ENCODE data around the gene APOL4. TPM values are rescaled to one million over a fixed set of nuclear protein-coding genes. Genes with fewer than 3 reads are reported as not detected.

Gene APOL4
- total RNA-seq, 4 donors from 2014 or later, result 1.2 to 57.6 (median 11.2) TPM

DNA sequence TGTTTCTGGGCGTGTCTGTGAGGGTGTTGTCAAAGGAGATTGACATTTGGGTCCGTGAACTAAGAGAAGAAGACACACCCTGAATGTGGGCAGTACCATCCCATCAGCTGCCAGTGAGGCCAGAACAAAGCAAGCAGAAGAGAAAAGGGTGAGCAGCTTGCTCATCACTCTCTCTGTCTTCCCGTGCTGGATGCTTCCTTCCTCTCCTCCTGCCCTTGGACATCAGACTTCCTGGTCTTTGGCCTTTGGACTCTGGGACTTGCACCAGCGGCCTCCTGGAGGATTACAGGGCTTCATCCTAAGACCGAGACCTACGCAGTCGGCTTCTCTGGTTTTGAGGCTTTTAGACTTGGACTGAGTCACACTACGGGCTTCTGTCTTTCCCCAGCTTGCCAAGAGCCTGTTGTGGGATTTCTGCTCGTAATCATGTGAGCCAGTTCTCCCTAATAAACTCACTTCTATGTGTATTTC is 18.9 kb upstream of the APOL4 start:
- TF ChIP-seq EP300 (IDR thresholded peaks at IDR 0.05) (peak in 1 of 2 donors; percentile 55), POLR2A (IDR thresholded peaks at IDR 0.05) (no peak)
- TF ChIP-seq, protein P1, sequence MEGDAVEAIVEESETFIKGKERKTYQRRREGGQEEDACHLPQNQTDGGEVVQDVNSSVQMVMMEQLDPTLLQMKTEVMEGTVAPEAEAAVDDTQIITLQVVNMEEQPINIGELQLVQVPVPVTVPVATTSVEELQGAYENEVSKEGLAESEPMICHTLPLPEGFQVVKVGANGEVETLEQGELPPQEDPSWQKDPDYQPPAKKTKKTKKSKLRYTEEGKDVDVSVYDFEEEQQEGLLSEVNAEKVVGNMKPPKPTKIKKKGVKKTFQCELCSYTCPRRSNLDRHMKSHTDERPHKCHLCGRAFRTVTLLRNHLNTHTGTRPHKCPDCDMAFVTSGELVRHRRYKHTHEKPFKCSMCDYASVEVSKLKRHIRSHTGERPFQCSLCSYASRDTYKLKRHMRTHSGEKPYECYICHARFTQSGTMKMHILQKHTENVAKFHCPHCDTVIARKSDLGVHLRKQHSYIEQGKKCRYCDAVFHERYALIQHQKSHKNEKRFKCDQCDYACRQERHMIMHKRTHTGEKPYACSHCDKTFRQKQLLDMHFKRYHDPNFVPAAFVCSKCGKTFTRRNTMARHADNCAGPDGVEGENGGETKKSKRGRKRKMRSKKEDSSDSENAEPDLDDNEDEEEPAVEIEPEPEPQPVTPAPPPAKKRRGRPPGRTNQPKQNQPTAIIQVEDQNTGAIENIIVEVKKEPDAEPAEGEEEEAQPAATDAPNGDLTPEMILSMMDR (IDR thresholded peaks at IDR 0.05), result peak in 1 of 5 experiments; percentile 9
- WGBS, 2 donors, result 42 to 43% methylated on average over 9 of the region's 9 CpGs
- H3K36me3 ChIP-seq, result peaks cover 0 to 17% (median 0%) of the 10 kb centered on the region in 3 donors
- DNase-seq (ENCODE audit: low spot score in 2 of 2), result peak in 1 of 2 donors; percentile 55
- H3K27me3 ChIP-seq, result no peaks in the 10 kb centered on the region
- H3K9me3 ChIP-seq, result no peaks in the 10 kb centered on the region
- peak overlapping the region; percentile 15 to 74 (median 52) for H3K27ac ChIP-seq
- no peak overlapping the region for H3K4me3 ChIP-seq
- peaks cover 0 to 20% (median 0%) of the 10 kb centered on the region in 4 donors for H3K4me1 ChIP-seq

DNA sequence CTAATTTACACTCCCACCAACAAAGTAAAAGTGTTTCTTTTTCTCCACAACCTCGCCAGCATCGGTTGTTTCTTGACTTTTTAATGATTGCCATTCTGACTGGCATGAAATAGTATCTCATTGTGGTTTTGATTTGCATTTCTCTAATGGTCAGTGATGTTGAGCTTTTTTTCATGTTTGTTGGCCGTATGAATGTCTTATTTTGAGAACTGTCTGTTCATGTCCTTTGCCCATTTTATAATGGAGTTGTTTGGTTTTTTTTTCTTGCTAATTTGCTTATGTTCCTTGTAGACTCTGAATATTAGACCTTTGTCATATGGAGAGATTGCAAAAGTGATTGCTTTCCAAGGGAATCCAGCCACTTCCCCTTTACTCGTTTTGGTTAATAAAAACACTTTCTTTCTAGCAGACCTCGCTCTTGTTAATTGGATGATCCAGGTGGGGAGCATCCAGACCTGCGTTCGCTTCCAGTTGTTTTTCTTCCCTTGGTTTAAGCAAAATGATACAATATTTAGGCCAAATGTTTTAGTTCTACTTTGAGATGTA is 17.1 kb upstream of the APOL4 start:
- Histone ChIP-seq H3K9me3 (no peaks in the 10 kb centered on the region), H3K4me3 (no peak overlapping the region), H3K36me3 (peaks cover 0 to 7% (median 0%) of the 10 kb centered on the region in 3 donors), H3K27me3 (no peaks in the 10 kb centered on the region), H3K4me1 (peaks cover 0 to 20% (median 0%) of the 10 kb centered on the region in 4 donors), H3K27ac (no peak overlapping the region)
- TF ChIP-seq EP300 (IDR thresholded peaks at IDR 0.05), result no peak
- WGBS, 2 donors, result 77 to 84% methylated on average over 7 of the region's 7 CpGs
- no peak for DNase-seq (ENCODE audit: low spot score in 2 of 2)

DNA sequence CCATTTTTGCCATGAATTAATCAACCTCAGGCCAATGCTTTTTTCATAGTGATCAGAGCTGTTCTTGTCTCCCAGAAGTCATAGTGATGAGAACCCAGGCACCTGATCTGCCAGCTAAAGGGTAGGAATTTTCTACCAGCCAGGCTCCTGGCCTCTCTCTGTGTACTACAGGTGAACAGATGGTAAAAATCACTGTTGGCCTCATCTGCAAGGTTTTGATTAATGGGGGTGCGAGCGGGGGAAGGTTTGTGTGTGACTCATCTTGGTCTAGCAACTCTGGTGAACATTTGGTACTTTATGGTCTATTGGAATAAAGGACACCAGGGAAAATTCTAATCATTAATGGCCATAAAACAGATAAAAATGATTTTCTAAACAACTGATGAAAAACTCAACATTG is 14.4 kb upstream of the APOL4 start:
- WGBS, 2 donors, result 84 to 87% methylated on average over 2 of the region's 2 CpGs

DNA sequence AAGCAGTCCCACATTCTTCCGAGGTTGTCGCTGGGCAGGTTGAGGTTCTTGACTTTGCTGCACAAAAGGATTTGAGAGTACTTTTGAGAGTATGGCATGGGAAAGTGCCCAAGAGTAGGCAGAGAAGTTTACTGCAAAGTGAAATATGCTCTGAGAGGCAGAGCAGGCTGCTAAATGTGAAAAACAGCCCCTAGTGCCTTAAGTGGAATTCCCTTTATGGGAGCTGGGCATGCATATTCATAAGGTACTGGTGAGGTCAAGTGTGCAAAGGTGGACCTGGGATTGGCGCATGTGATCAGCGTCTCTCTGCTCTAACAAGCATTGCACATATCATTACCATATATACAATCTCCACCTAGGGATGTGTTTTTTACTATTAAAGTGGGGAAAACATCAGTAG is 12.0 kb upstream of the APOL4 start:
- Histone ChIP-seq H3K4me3 (no peak overlapping the region), H3K36me3 (no peaks in the 10 kb centered on the region), H3K27me3 (no peaks in the 10 kb centered on the region), H3K9me3 (no peaks in the 10 kb centered on the region), H3K4me1 (peaks cover 0 to 14% (median 4%) of the 10 kb centered on the region in 4 donors), H3K27ac (no peak overlapping the region)
- TF ChIP-seq EP300 (IDR thresholded peaks at IDR 0.05) (no peak), POLR2A (IDR thresholded peaks at IDR 0.05) (no peak)
- TF ChIP-seq, protein P1 (IDR thresholded peaks at IDR 0.05), result no peak
- no peak for DNase-seq (ENCODE audit: low spot score in 2 of 2)
- 90 to 94% methylated on average over 4 of the region's 4 CpGs for WGBS, 2 donors

More for the DNA sequence above, 14.4 kb upstream of the APOL4 start:
- no peaks in the 10 kb centered on the region for H3K36me3 ChIP-seq
- no peaks in the 10 kb centered on the region for H3K9me3 ChIP-seq
- peaks cover 0 to 14% (median 4%) of the 10 kb centered on the region in 4 donors for H3K4me1 ChIP-seq
- no peak for DNase-seq (ENCODE audit: low spot score in 2 of 2)
- no peak overlapping the region for H3K27ac ChIP-seq
- no peak overlapping the region for H3K4me3 ChIP-seq
- H3K27me3 ChIP-seq, result no peaks in the 10 kb centered on the region
- TF ChIP-seq POLR2A (IDR thresholded peaks at IDR 0.05) (no peak), EP300 (IDR thresholded peaks at IDR 0.05) (no peak)
- TF ChIP-seq, protein P1 (IDR thresholded peaks at IDR 0.05), result no peak

DNA sequence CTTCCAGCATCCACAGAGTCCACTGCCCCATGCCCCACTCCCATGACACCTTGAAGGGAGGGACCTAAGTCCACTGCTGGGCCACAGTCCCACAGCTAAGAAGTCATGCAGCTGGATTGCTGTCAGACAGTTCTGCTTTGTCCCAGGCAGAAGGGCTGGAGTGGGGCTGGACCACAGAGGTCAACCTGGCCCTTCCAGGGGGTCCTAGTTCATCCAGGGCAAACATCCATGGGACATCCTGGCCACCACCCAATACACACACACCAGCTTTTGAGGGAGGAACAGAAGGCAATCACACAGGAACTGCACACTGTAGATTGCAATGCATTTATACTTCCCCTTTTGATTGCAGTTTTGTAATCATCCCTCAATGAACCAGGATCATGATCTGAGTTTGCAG is 11.3 kb upstream of the APOL4 start:
- H3K4me3 ChIP-seq, result no peak overlapping the region
- TF ChIP-seq EP300 (IDR thresholded peaks at IDR 0.05) (no peak), POLR2A (IDR thresholded peaks at IDR 0.05) (no peak)
- TF ChIP-seq, protein P1 (IDR thresholded peaks at IDR 0.05), result no peak
- no peak overlapping the region for H3K27ac ChIP-seq
- H3K9me3 ChIP-seq, result no peaks in the 10 kb centered on the region
- H3K36me3 ChIP-seq, result no peaks in the 10 kb centered on the region
- H3K27me3 ChIP-seq, result no peaks in the 10 kb centered on the region
- DNase-seq (ENCODE audit: low spot score in 2 of 2), result no peak
- H3K4me1 ChIP-seq, result peaks cover 0 to 16% (median 4%) of the 10 kb centered on the region in 4 donors
